ENCODE results near the gene MED12L.

DNA sequence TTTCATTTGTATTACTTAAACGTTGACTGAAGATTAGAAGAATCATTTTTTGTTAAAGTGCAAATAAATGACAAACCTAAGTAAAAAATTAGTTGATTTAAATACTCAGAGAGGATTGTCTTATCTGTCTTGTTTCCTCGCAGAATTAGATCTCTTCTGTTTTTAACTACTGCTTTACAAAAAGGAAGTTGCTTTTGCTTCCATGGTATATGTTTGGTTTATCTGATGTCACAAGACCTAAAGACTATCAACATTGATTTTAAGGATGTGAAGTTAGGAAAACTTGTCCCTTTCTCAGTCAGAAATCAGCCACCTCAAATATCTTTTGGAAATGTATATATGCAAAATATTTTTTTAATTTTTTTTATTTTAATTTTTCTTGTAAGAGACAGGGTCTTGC lies 88.9 kb downstream of the MED12L start:
- TF ChIP-seq, protein P1, sequence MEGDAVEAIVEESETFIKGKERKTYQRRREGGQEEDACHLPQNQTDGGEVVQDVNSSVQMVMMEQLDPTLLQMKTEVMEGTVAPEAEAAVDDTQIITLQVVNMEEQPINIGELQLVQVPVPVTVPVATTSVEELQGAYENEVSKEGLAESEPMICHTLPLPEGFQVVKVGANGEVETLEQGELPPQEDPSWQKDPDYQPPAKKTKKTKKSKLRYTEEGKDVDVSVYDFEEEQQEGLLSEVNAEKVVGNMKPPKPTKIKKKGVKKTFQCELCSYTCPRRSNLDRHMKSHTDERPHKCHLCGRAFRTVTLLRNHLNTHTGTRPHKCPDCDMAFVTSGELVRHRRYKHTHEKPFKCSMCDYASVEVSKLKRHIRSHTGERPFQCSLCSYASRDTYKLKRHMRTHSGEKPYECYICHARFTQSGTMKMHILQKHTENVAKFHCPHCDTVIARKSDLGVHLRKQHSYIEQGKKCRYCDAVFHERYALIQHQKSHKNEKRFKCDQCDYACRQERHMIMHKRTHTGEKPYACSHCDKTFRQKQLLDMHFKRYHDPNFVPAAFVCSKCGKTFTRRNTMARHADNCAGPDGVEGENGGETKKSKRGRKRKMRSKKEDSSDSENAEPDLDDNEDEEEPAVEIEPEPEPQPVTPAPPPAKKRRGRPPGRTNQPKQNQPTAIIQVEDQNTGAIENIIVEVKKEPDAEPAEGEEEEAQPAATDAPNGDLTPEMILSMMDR (conservative IDR thresholded peaks at IDR 0.05; ENCODE audit: low read length), result no peak
- TF ChIP-seq EZH2phosphoT487 (IDR thresholded peaks at IDR 0.05; ENCODE audit: borderline replicate concordance, low read depth, low read length), result no peak

All from OCI-LY7 (cell line).